Uterus (tissue), 4 donors: ENCODE results near the gene CEACAM16. TPM values are rescaled to one million over a fixed set of nuclear protein-coding genes. Genes with fewer than 3 reads are reported as not detected.

Experiments
- DNase-seq, 2 donors: peaks; one replicate each; pipeline ENCODE4 v3.0.0-alpha.2; 2019 to 2020
- H3K27ac ChIP-seq, 2 donors: fragments of 200-600 bp; sonication (generic); 1 replicate in 1 of 2; 2 replicates in 1 of 2; pipeline ENCODE4 v1.5.1; 2016 to 2018
- H3K27me3 ChIP-seq, 2 donors: fragments of 200-600 bp; sonication (generic); one replicate each; pipeline ENCODE4 v1.5.1; 2018 to 2019; ENCODE audit warnings: control low read depth in 1 of 2
- H3K36me3 ChIP-seq, 2 donors: fragments of 200-600 bp; sonication (generic); one replicate each; pipeline ENCODE4 v1.5.1; 2019; ENCODE audit warnings: control low read depth in 1 of 2
- H3K4me1 ChIP-seq, 2 donors: fragments of 200-600 bp; sonication (generic); one replicate each; pipeline ENCODE4 v1.5.1; 2018 to 2019; ENCODE audit warnings: control low read depth in 1 of 2
- H3K4me3 ChIP-seq, 2 donors: fragments of 200-600 bp; sonication (generic); 1 replicate in 1 of 2; 2 replicates in 1 of 2; pipeline ENCODE4 v1.5.1; 2018 to 2019; ENCODE audit warnings: mild to moderate bottlenecking in 1 of 2
- H3K9me3 ChIP-seq, 2 donors: fragments of 200-600 bp; sonication (generic); one replicate each; pipeline ENCODE4 v1.5.1; 2019; ENCODE audit warnings: control low read depth in 1 of 2
- POLR2A ChIP-seq, 2 donors: fragments of 450-650 bp; IDR thresholded peaks; one replicate each; pipeline ENCODE4 v1.6.1; 2016; ENCODE audit warnings: antibody characterized with exemption in 2 of 2, mild to moderate bottlenecking in 1 of 2, moderate library complexity in 1 of 2
- intact Hi-C: fragments of 100-400 bp; cut with DNase I; formaldehyde crosslinking; loops from one replicate; pipeline ENCODE4 v1.15.1; 2023; ENCODE audit warnings: low total_unique reads
- total RNA-seq, 4 donors: library from RNA; depleted of rRNA in 3 of 4; stranded (reverse); fragments of >200 nt in 3 of 4; gene quantifications; one replicate each; pipeline versions ENCODE4 v1.1.0 to v1.2.4, GENCODE V29; 2014 to 2023
- TF ChIP-seq, protein P1 (sequence below), 4 experiments: fragments of 200-600 bp in 2 of 4; fragments of 450-650 bp in 2 of 4; sonication (generic) in 2 of 4; IDR thresholded peaks; one replicate each; pipeline ENCODE4 v1.5.1; 2016 to 2019; ENCODE audit warnings: antibody characterized with exemption in 4 of 4, mild to moderate bottlenecking in 2 of 4, moderate library complexity in 1 of 4
- donor health status: DM: yes; HTN: yes; CAD: no.

Gene CEACAM16
- total RNA-seq, 4 donors from 2014 or later: not detected

DNA sequence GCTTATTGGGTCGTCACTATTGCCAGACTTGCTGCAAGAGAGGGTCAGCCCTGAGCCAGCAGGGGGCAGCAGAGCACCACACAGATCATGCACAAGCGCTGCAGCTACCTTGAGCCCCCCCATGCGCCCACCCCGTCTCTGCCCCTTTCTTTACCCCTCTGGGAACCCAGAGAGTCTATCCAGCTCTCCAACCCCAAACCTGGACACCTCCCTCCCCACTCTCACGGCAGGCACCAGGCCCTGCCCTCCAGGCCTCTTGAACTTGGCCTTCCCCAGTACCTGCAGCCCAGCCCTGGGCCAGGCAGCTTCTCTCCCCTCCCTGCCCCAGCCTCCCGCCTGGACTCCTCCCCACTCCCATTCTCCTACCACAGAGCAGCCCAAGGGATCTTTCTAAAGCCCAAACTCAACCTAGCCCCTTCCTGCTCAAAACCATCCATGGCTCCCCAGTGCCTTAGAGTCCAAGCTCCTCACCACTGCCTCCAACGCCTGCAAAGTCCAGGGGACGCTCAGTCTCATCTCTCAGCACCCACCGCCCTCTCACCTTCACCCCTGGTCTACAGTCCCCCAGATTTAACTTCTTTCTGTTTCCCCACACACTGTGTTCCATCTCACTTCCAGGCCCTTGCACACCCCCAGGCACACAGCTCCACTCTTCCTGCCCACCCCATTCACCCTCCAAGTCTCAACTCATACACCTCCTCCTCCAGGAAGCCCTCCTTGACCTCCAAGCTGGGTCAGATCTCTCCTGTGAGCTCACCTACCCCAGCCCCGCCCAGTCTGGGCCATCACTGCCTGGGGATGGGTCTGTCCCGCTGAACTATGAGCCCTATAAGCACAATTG, 9.4 kb upstream of the CEACAM16 start:
- peak; percentile 63 to 69 for DNase-seq
- Histone ChIP-seq H3K9me3 (no peaks in the 10 kb centered on the region), H3K27ac (no peak overlapping the region), H3K4me3 (no peak overlapping the region), H3K36me3 (no peaks in the 10 kb centered on the region), H3K4me1 (no peaks in the 10 kb centered on the region), H3K27me3 (no peaks in the 10 kb centered on the region)
- intact Hi-C loops: no loop called here
- TF ChIP-seq, protein P1, sequence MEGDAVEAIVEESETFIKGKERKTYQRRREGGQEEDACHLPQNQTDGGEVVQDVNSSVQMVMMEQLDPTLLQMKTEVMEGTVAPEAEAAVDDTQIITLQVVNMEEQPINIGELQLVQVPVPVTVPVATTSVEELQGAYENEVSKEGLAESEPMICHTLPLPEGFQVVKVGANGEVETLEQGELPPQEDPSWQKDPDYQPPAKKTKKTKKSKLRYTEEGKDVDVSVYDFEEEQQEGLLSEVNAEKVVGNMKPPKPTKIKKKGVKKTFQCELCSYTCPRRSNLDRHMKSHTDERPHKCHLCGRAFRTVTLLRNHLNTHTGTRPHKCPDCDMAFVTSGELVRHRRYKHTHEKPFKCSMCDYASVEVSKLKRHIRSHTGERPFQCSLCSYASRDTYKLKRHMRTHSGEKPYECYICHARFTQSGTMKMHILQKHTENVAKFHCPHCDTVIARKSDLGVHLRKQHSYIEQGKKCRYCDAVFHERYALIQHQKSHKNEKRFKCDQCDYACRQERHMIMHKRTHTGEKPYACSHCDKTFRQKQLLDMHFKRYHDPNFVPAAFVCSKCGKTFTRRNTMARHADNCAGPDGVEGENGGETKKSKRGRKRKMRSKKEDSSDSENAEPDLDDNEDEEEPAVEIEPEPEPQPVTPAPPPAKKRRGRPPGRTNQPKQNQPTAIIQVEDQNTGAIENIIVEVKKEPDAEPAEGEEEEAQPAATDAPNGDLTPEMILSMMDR (IDR thresholded peaks at IDR 0.05): peak; percentile 84 to 88 (median 87)
- no peak for TF ChIP-seq POLR2A (IDR thresholded peaks at IDR 0.05)

DNA sequence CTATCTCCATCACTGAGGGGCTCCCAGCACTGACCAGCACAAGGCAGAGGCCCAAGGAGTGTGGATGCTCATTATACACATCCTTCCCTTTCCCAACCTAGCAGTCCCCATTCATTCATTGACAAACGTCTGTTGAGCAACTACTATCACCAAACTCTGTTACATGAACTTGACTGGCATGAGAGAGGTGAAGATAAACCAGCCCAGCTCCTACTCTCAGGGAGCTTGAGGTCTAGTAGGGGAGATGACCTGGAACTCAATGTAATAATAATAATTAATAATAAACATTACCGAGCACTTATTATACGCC, 8.9 kb upstream of the CEACAM16 start:
- TF ChIP-seq, protein P1 (IDR thresholded peaks at IDR 0.05): no peak
- no peak for TF ChIP-seq POLR2A (IDR thresholded peaks at IDR 0.05)

GRCh38 chr19:44692379-44692721, 6.6 kb upstream of the CEACAM16 start:
- Histone ChIP-seq H3K9me3 (no peaks in the 10 kb centered on the region), H3K27me3 (no peaks in the 10 kb centered on the region), H3K27ac (peak overlapping the region in 1 of 2 donors; percentile 61), H3K36me3 (no peaks in the 10 kb centered on the region), H3K4me1 (no peaks in the 10 kb centered on the region), H3K4me3 (no peak overlapping the region)
- no peak for DNase-seq
- no peak for TF ChIP-seq POLR2A (IDR thresholded peaks at IDR 0.05)
- TF ChIP-seq, protein P1 (IDR thresholded peaks at IDR 0.05): no peak
- intact Hi-C loops: no loop called here

More for the DNA sequence above, 8.9 kb upstream of the CEACAM16 start:
- H3K36me3 ChIP-seq: no peaks in the 10 kb centered on the region
- intact Hi-C loops: no loop called here
- no peaks in the 10 kb centered on the region for H3K4me1 ChIP-seq
- H3K9me3 ChIP-seq: no peaks in the 10 kb centered on the region
- DNase-seq: no peak
- no peak overlapping the region for H3K27ac ChIP-seq
- no peaks in the 10 kb centered on the region for H3K27me3 ChIP-seq
- H3K4me3 ChIP-seq: no peak overlapping the region

GRCh38 chr19:44694184-44694579, 4.8 kb upstream of the CEACAM16 start:
- H3K4me3 ChIP-seq: no peak overlapping the region
- DNase-seq: no peak
- no peaks in the 10 kb centered on the region for H3K27me3 ChIP-seq
- H3K4me1 ChIP-seq: no peaks in the 10 kb centered on the region
- no peak for TF ChIP-seq POLR2A (IDR thresholded peaks at IDR 0.05)
- TF ChIP-seq, protein P1 (IDR thresholded peaks at IDR 0.05): no peak
- no peak overlapping the region for H3K27ac ChIP-seq
- no peaks in the 10 kb centered on the region for H3K9me3 ChIP-seq
- intact Hi-C loops: no loop called here
- no peaks in the 10 kb centered on the region for H3K36me3 ChIP-seq

GRCh38 chr19:44696939-44697669, 1.8 kb upstream of the CEACAM16 start:
- Histone ChIP-seq H3K4me3 (no peak overlapping the region), H3K4me1 (no peaks in the 10 kb centered on the region), H3K9me3 (no peaks in the 10 kb centered on the region), H3K36me3 (no peaks in the 10 kb centered on the region), H3K27me3 (no peaks in the 10 kb centered on the region), H3K27ac (no peak overlapping the region)
- intact Hi-C loops: no loop called here
- TF ChIP-seq, protein P1 (IDR thresholded peaks at IDR 0.05): no peak
- TF ChIP-seq POLR2A (IDR thresholded peaks at IDR 0.05): no peak
- DNase-seq: no peak
